Dedifferentiated amniotic fluid mesenchymal stem cell (primary cell): ENCODE data around the gene PEX1.
A peak's percentile ranks its signal among the peaks of the same experiment; 100 is the strongest.
"Not testable (repeated sequence)": the region's sequence is repeated elsewhere in the genome, so short reads cannot be mapped to it uniquely, and the experiment has no call there.

Experiments used
- DNase-seq: peaks from one replicate; pipeline ENCODE4 v3.0.0-alpha.2; 2016; ENCODE audit errors: extremely low spot score

The PEX1 gene

DNA sequence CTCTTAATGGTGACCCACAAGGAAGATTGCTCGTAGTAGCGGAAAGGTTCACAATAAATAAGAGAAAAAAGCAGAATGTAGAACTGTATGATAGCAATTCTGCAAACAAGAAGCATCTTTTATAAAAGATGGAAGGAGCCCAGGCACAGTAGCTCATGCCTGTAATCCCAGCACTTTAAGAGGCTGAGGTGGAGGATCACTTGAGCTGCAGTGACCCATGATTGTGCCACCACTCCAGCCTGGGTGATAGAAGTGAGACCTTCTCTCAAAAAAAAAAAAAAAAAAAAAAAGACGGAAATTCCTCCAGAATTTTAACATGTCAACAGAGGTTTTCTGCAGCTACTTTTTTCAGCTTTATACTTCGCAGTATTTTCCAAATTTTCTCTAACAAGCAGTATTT is 67.8 kb downstream of the PEX1 start:
- DNase-seq, result no peak

DNA sequence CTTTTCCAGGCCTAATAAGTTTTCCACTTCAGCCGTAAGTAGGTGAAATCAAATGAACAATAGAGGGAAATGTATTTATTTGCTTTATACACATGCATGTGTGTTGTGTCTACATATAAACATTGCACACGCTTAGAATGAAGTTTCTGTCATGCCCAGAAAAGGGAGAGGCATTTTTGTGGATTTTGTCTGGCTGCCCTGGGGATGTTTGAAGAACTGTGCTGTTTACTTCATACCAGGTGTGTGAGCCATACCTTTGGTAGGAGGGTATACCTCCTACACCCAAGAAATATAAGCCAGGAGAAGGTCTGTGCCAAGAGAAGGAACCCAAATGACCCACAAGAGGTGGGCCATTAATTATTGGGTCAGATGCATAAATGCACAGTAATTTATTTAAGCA is 68.2 kb downstream of the PEX1 start:
- no peak for DNase-seq

DNA sequence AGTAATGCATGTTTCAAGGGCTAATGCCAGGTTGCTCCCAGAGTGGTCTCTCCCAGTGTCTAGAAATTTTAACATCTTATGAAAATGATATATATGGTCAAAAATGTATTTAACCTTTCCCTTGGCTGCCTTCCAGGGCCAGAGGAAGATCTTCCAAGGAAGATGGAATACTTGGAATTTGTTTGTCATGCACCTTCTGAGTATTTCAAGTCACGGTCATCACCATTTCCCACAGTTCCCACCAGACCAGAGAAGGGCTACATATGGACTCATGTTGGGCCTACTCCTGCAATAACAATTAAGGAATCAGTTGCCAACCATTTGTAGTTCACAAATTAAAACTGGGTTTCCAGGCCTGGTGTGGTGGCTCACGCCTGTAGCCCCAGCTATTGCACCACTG is 72.1 kb downstream of the PEX1 start:
- no peak for DNase-seq

DNA sequence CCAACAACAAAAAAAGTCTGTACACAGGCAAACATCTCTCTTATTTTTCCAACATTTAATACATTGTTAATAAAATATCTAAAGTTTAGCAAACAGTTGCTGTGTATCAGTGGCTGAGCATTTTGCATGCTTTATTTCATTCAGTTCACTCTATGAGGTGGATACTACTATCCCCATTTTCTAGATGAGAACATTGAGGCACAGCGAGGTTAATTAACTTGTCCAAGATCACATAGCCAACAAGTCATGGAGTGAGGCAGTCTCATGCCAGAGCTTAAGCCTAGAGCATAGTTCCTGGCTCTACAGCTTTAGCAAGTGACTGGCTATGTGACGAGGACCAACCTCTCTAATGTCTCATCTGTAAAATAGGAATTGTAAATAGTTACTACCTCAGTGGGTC is 76.7 kb downstream of the PEX1 start:
- DNase-seq, result no peak

DNA sequence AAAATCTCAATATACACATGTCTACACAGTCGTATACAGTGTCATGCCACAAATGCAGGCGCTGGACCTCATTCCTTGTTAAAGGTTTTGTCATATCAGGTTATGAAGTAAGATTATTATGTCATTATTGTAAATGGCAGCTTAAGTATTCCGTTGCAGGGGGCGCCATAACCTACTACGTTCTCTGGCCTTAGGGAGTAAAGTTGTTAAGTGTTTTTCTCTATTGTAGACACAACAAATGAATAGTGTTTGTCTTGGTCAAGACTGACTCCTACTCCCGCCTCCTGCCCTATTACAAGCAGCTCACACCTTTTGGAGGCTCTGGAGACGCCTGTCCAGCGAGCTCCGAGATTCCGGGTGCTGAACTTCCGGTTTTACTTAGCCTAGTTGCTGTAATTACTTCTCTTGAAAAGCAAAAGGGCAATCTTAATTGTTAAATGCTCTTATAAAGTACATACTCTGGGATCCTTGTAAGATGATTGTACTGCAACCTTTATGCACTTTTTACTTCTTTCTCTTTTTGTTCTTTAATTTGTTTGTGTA is 80.0 kb downstream of the PEX1 start:
- peak; percentile 49 for DNase-seq

DNA sequence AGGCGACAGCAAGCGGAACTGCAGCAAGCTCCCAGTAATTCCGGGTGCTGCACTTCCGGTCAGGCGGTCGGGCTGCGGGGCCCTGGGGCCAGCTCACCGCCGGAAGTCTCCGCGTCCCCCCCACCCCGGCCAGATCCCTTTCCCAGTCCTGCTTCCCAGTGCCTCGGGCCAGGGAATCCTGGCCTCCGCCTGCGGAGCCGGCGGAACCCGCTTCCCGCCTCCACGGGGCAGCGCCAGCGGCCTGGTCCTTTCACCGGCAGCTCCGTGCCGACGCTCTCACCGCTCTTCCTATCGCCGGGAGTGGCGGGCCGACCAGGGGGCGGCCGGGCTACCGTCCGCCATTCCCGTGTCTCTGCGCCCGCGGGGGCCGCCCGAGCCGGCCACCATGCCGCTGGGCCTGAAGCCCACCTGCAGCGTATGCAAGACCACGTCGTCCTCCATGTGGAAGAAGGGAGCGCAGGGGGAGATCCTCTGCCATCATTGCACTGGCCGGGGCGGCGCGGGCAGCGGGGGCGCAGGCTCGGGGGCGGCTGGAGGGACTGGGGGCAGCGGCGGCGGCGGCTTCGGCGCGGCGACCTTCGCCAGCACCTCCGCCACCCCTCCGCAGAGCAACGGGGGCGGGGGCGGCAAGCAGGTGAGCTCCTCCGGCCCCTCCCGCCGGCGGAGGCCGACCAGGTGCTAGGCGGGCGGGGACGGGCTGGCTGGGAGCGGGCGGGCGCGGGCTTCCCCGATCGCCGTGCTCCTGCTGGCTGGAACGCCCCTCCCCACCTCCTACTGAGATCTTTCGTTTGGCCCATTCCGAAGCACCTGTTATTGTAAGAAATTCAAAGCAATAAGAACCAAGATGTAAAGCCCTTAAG is 80.7 kb downstream of the PEX1 start, which contains the start of gene GATAD1:
Gene GATAD1, plus strand, starts transcription at position 138 of the 860 bp plus-strand sequence. Its CDS starts 248 bp downstream, at position 386.
- DNase-seq, result peak; percentile 91

DNA sequence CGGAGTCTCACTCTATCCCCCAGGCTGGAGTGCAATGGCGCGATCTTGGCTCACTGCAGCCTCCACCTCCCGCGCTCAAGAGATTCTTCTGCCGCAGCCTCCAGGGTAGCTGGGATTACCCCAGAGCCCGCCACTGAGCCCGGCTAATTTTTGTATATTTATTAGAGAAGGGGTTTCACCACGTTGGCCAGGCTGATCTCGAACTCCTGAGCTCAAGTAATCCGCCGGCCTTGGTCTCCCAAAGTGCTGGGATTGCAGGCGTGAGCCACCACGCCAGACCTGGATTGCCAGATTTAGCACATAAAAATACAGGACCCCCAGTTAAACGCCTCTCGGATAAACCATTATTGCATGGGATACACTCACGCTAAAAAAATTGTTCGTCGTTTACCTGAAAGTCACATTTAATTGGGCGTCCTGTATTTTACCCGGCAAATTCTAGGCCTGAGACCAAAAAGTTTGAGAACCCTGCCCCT is 81.4 kb downstream of the PEX1 start:
- no peak for DNase-seq

DNA sequence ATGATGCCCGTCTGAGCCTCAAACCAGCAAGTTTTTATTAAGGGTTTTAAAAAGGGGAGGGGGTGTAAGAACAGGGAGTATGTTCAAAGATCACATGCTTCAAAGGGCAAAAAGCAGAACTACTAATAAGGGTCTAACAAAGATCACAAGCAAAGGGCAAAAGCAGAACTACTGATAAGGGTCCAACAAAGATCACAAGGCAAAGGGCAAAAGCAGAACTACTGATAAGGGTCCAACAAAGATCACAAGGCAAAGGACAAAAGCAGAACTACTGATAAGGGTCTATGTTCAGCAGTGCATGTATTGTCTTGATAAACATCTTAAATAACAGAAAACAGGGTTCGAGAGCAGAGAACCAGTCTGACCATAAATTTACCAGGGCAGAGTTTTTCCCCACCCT is 85.6 kb downstream of the PEX1 start:
- DNase-seq, result not testable (repeated sequence)

DNA sequence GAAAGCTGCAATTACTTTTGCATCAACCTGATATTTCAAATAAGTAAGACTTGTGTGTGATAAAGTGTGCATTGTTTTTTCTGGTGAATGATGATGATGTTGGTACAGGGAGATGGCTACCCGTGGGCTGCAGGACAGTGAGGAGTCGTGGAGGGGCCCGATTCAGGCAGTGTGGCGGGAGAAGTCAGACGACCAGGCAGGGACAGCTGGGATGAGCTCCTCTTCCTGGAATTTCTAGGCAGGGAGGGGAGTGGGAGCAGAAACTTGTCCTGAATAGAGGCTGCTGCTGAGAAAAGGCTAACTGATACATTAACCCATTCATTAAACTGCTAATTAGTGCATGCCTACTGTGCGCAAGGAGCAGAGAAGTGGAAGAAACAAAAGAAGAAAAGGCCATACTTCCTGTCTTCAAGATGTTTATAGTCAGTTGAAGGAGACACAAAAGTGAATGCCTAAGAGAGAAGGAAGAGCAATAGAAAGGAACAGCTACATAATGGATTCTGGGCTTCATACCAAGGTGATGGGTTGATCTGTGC is 90.3 kb downstream of the PEX1 start:
- DNase-seq, result no peak
